ENCODE results near the gene LTBR. TPM values are rescaled to one million over a fixed set of nuclear protein-coding genes. Genes with fewer than 3 reads are reported as not detected.
"Not testable (repeated sequence)": the region's sequence is repeated elsewhere in the genome, so short reads cannot be mapped to it uniquely, and the experiment has no call there.

The LTBR gene
- total and polyA plus RNA-seq, 2 donors (not counting 1 experiment from before 2014, with no cell fraction given), result 1.1 TPM; not detected in 1

- H3K27ac ChIP-seq (ENCODE audit: low read length in 2 of 2); H3K36me3 ChIP-seq (replicated peaks in 1 of 2; ENCODE audit: control extremely low read depth in 1 of 2, control insufficient read depth in 1 of 2, extremely low read depth in 1 of 2, insufficient read depth in 2 of 2, low read length in 1 of 2); H3K4me2 ChIP-seq (replicated peaks; ENCODE audit: low read depth, low read length, poor library complexity, severe bottlenecking); H3K4me1 Mint-ChIP-seq; DNase-seq; H3K27ac Mint-ChIP-seq; ATAC-seq (ENCODE audit: low read depth); POLR2A ChIA-PET; H3K79me2 ChIP-seq (ENCODE audit: control insufficient read depth, insufficient read depth, low read length); H3K4me3 ChIP-seq (ENCODE audit: control extremely low read depth in 1 of 5, extremely low read depth in 1 of 5, insufficient read depth in 1 of 5, low read depth in 2 of 5, low read length in 4 of 5); H2AFZ ChIP-seq (ENCODE audit: insufficient read depth, low read depth, low read length, poor library complexity, severe bottlenecking); H4K20me1 ChIP-seq (ENCODE audit: control insufficient read depth, insufficient read depth, low read length, poor library complexity, severe bottlenecking); intact Hi-C loops (cut with micrococcal nuclease); H3K9me3 Mint-ChIP-seq (ENCODE audit: insufficient read depth); H3K4me3 Mint-ChIP-seq; H3K9ac ChIP-seq (ENCODE audit: low read length): not testable (repeated sequence)
- H3K27me3 Mint-ChIP-seq, result peaks cover 63% of the 10 kb centered on the region
- WGBS (ENCODE audit: insufficient coverage), result 89% methylated on average over 5 of the region's 11 CpGs
- Histone ChIP-seq H3K4me1 (ENCODE audit: control insufficient read depth in 2 of 2, insufficient read depth in 2 of 2, low read length in 2 of 2) (peaks cover 26 to 43% of the 10 kb centered on the region in 2 donors), H3K27me3 (replicated peaks in 1 of 4; ENCODE audit: control extremely low read depth in 1 of 4, control insufficient read depth in 3 of 4, insufficient read depth in 4 of 4, low read length in 3 of 4) (peaks cover 0 to 88% (median 69%) of the 10 kb centered on the region in 4 experiments), H3K9me3 (ENCODE audit: control extremely low read depth in 1 of 3, control insufficient read depth in 2 of 3, insufficient read depth in 1 of 3, low read length in 2 of 3) (peaks cover 0 to 32% (median 3%) of the 10 kb centered on the region in 3 donors)
- CTCF ChIA-PET, result interaction anchor here (1.2 kb wide), 1 partner anchor 19 kb away, joined by 3 read pairs; no protein-coding TSS in a partner anchor
These were observed 39.8 kb upstream of the LTBR start for GRCh38 chr12:6344101-6344660.

- Mint-ChIP-seq H3K27ac (no peak overlapping the region), H3K27me3 (peaks cover 65% of the 10 kb centered on the region), H3K4me3 (no peak overlapping the region), H3K4me1 (peaks cover 5% of the 10 kb centered on the region), H3K9me3 (ENCODE audit: insufficient read depth) (no peaks in the 10 kb centered on the region)
- Histone ChIP-seq H3K4me2 (replicated peaks; ENCODE audit: low read depth, low read length, poor library complexity, severe bottlenecking) (no peak overlapping the region), H3K4me1 (ENCODE audit: control insufficient read depth in 2 of 2, insufficient read depth in 2 of 2, low read length in 2 of 2) (peaks cover 20 to 30% of the 10 kb centered on the region in 2 donors), H3K36me3 (replicated peaks in 1 of 2; ENCODE audit: control extremely low read depth in 1 of 2, control insufficient read depth in 1 of 2, extremely low read depth in 1 of 2, insufficient read depth in 2 of 2, low read length in 1 of 2) (no peaks in the 10 kb centered on the region), H4K20me1 (ENCODE audit: control insufficient read depth, insufficient read depth, low read length, poor library complexity, severe bottlenecking) (no peaks in the 10 kb centered on the region), H3K4me3 (ENCODE audit: control extremely low read depth in 1 of 5, extremely low read depth in 1 of 5, insufficient read depth in 1 of 5, low read depth in 2 of 5, low read length in 4 of 5) (no peak overlapping the region), H2AFZ (ENCODE audit: insufficient read depth, low read depth, low read length, poor library complexity, severe bottlenecking) (no peak overlapping the region), H3K9ac (ENCODE audit: low read length) (no peak overlapping the region), H3K79me2 (ENCODE audit: control insufficient read depth, insufficient read depth, low read length) (no peaks in the 10 kb centered on the region), H3K27me3 (replicated peaks in 1 of 4; ENCODE audit: control extremely low read depth in 1 of 4, control insufficient read depth in 3 of 4, insufficient read depth in 4 of 4, low read length in 3 of 4) (peaks cover 0 to 80% (median 56%) of the 10 kb centered on the region in 4 experiments), H3K9me3 (ENCODE audit: control extremely low read depth in 1 of 3, control insufficient read depth in 2 of 3, insufficient read depth in 1 of 3, low read length in 2 of 3) (peaks cover 0 to 32% (median 3%) of the 10 kb centered on the region in 3 donors), H3K27ac (ENCODE audit: low read length in 2 of 2) (no peak overlapping the region)
- WGBS (ENCODE audit: insufficient coverage), result 79% methylated on average over 3 of the region's 10 CpGs
- intact Hi-C loops (cut with micrococcal nuclease), result no loop called here
- ChIA-PET CTCF (no interaction called here), POLR2A (no interaction called here)
- TF ChIP-seq EZH2 (IDR thresholded peaks at IDR 0.05; ENCODE audit: borderline replicate concordance, insufficient read depth, low read depth, low read length, poor library complexity, severe bottlenecking) (no peak), CTCF (IDR thresholded peaks at IDR 0.05) (no peak)
- ATAC-seq (ENCODE audit: low read depth), result peak; percentile 17
- DNase-seq, result no peak
These were observed 38.5 kb upstream of the LTBR start for GRCh38 chr12:6345319-6346091.
